ENCODE measurements around the gene ATP13A2. TPM values are rescaled to one million over a fixed set of nuclear protein-coding genes. Genes with fewer than 3 reads are reported as not detected.
A peak's percentile ranks its signal among the peaks of the same experiment; 100 is the strongest.

The ATP13A2 gene
- total RNA-seq, 1 experiment from 2014 or later, result 50.9 TPM

GRCh38 chr1:17052641-17053040, 40.9 kb upstream of the ATP13A2 start:
- Histone ChIP-seq H3K9me3 (ENCODE audit: low read depth, low read length, poor library complexity, severe bottlenecking) (no peaks in the 10 kb centered on the region), H3K4me3 (ENCODE audit: low read depth, low read length, poor library complexity, severe bottlenecking) (peak overlapping the region; percentile 89), H3K4me1 (ENCODE audit: insufficient read depth, low read length, poor library complexity, severe bottlenecking) (peaks cover 16% of the 10 kb centered on the region), H3K36me3 (ENCODE audit: insufficient read depth, low read length, poor library complexity, severe bottlenecking) (peaks cover 30% of the 10 kb centered on the region), H3K27me3 (replicated peaks; ENCODE audit: insufficient read depth, low read depth, low read length, poor library complexity) (no peaks in the 10 kb centered on the region), H3K27ac (ENCODE audit: low read depth, low read length, poor library complexity, severe bottlenecking) (peak overlapping the region; percentile 66)
- BruUV-seq (replicated peaks), result no TSS peak
- no peak for TF ChIP-seq EZH2 (IDR thresholded peaks at IDR 0.05; ENCODE audit: borderline replicate concordance, low read depth, low read length, poor library complexity, severe bottlenecking)
- no peak for TF ChIP-seq CTCF (conservative IDR thresholded peaks at IDR 0.05; ENCODE audit: low read depth, low read length)
- CTCF ChIA-PET, result no interaction called here
- no peak for DNase-seq (ENCODE audit: low spot score)
- intact Hi-C loops (cut with micrococcal nuclease; ENCODE audit: unreplicated experiment), result no loop called here
- POLR2A ChIA-PET (ENCODE audit: low non-redundant PET), result no interaction called here

- TF ChIP-seq CTCF (conservative IDR thresholded peaks at IDR 0.05; ENCODE audit: low read depth, low read length) (no peak), EZH2 (IDR thresholded peaks at IDR 0.05; ENCODE audit: borderline replicate concordance, low read depth, low read length, poor library complexity, severe bottlenecking) (no peak)
- H3K9me3 ChIP-seq (ENCODE audit: low read depth, low read length, poor library complexity, severe bottlenecking), result no peaks in the 10 kb centered on the region
- CTCF ChIA-PET, result no interaction called here
- no peak overlapping the region for H3K4me3 ChIP-seq (ENCODE audit: low read depth, low read length, poor library complexity, severe bottlenecking)
- H3K36me3 ChIP-seq (ENCODE audit: insufficient read depth, low read length, poor library complexity, severe bottlenecking), result peaks cover 30% of the 10 kb centered on the region
- DNase-seq (ENCODE audit: low spot score), result no peak
- POLR2A ChIA-PET (ENCODE audit: low non-redundant PET), result no interaction called here
- no peak overlapping the region for H3K27ac ChIP-seq (ENCODE audit: low read depth, low read length, poor library complexity, severe bottlenecking)
- BruUV-seq (replicated peaks), result no TSS peak
- no peaks in the 10 kb centered on the region for H3K27me3 ChIP-seq (replicated peaks; ENCODE audit: insufficient read depth, low read depth, low read length, poor library complexity)
- H3K4me1 ChIP-seq (ENCODE audit: insufficient read depth, low read length, poor library complexity, severe bottlenecking), result peaks cover 16% of the 10 kb centered on the region
- intact Hi-C loops (cut with micrococcal nuclease; ENCODE audit: unreplicated experiment), result no loop called here
Observed at GRCh38 chr1:17052038-17052437, 40.3 kb upstream of the ATP13A2 start.

- no peak for DNase-seq (ENCODE audit: low spot score)
- Histone ChIP-seq H3K27ac (ENCODE audit: low read depth, low read length, poor library complexity, severe bottlenecking) (no peak overlapping the region), H3K4me1 (ENCODE audit: insufficient read depth, low read length, poor library complexity, severe bottlenecking) (peaks cover 20% of the 10 kb centered on the region), H3K36me3 (ENCODE audit: insufficient read depth, low read length, poor library complexity, severe bottlenecking) (peaks cover 52% of the 10 kb centered on the region), H3K4me3 (ENCODE audit: low read depth, low read length, poor library complexity, severe bottlenecking) (no peak overlapping the region), H3K27me3 (replicated peaks; ENCODE audit: insufficient read depth, low read depth, low read length, poor library complexity) (no peaks in the 10 kb centered on the region), H3K9me3 (ENCODE audit: low read depth, low read length, poor library complexity, severe bottlenecking) (no peaks in the 10 kb centered on the region)
- ChIA-PET POLR2A (ENCODE audit: low non-redundant PET) (no interaction called here), CTCF (interaction anchor here (0.6 kb wide), 1 partner anchor 85 kb away, joined by 7 read pairs; no protein-coding TSS in a partner anchor)
- intact Hi-C loops (cut with micrococcal nuclease; ENCODE audit: unreplicated experiment), result loop anchor here (2.0 to 10.0 kb wide), 2 partner anchors 97 to 423 kb away; no protein-coding TSS in a partner anchor
- no peak for TF ChIP-seq CTCF (conservative IDR thresholded peaks at IDR 0.05; ENCODE audit: low read depth, low read length)
- no peak for TF ChIP-seq EZH2 (IDR thresholded peaks at IDR 0.05; ENCODE audit: borderline replicate concordance, low read depth, low read length, poor library complexity, severe bottlenecking)
- BruUV-seq (replicated peaks), result no TSS peak
Observed at GRCh38 chr1:17047924-17048323, 36.2 kb upstream of the ATP13A2 start.

All from A673 (cell line).